Stomach (tissue), 9 donors: ENCODE data around the gene SLC25A13. TPM values are rescaled to one million over a fixed set of nuclear protein-coding genes. Genes with fewer than 3 reads are reported as not detected.
A peak's percentile ranks its signal among the peaks of the same experiment; 100 is the strongest.

Experiments
- DNase-seq, 2 donors: peaks; one replicate each; pipeline versions ENCODE4 v3.0.0 to v3.0.0-alpha.2; 2013 to 2019
- H3K27ac ChIP-seq, 5 donors: fragments of 200-600 bp in 4 of 5; sonication (generic) in 4 of 5; one replicate each; pipeline ENCODE4 v1.5.1; 2013 to 2019; ENCODE audit warnings: mild to moderate bottlenecking in 1 of 5, moderate library complexity in 1 of 5
- H3K27me3 ChIP-seq, 3 donors: fragments of 200-600 bp; sonication (generic); one replicate each; pipeline ENCODE4 v1.5.1; 2017 to 2019; ENCODE audit warnings: mixed run types in 1 of 3
- H3K36me3 ChIP-seq, 4 donors: fragments of 200-600 bp; sonication (generic); 1 replicate in 3 of 4; 2 replicates in 1 of 4; pipeline ENCODE4 v1.5.1; 2016 to 2019
- H3K4me1 ChIP-seq, 4 donors: fragments of 200-600 bp; sonication (generic); one replicate each; pipeline ENCODE4 v1.5.1; 2016 to 2019
- H3K4me3 ChIP-seq, 4 donors: fragments of 200-600 bp; sonication (generic) in 3 of 4; one replicate each; pipeline ENCODE4 v1.5.1; 2016 to 2019; ENCODE audit warnings: mild to moderate bottlenecking in 1 of 4
- H3K9me3 ChIP-seq, 4 donors: fragments of 200-600 bp; sonication (generic); one replicate each; pipeline ENCODE4 v1.5.1; 2016 to 2019
- CTCF ChIP-seq, 7 experiments: fragments of 450-650 bp in 4 of 7; fragments of 200-600 bp in 3 of 7; sonication (generic) in 3 of 7; IDR thresholded peaks; one replicate each; pipeline ENCODE4 v1.5.1; 2016 to 2019; ENCODE audit warnings: antibody characterized with exemption in 7 of 7, control low read depth in 2 of 7, mild to moderate bottlenecking in 1 of 7
- EP300 ChIP-seq: sonication (generic); formaldehyde crosslinking; IDR thresholded peaks from one replicate; pipeline ENCODE4 v1.6.1; 2017; ENCODE audit warnings: antibody characterized with exemption
- POLR2A ChIP-seq, 4 donors: fragments of 450-650 bp; IDR thresholded peaks; one replicate each; pipeline ENCODE4 v1.6.1; 2016; ENCODE audit warnings: antibody characterized with exemption in 4 of 4, control low read depth in 2 of 4, mild to moderate bottlenecking in 1 of 4, moderate library complexity in 1 of 4
- POLR2AphosphoS5 ChIP-seq, 3 donors: sonication (generic); formaldehyde crosslinking; IDR thresholded peaks; one replicate each; pipeline ENCODE4 v1.6.1; 2016; ENCODE audit warnings: antibody characterized with exemption in 3 of 3
- WGBS, 5 donors: extraction: QIAGEN DNeasy Blood & Tissue Kit in 3 of 5; methylation state at CpG; one replicate each; pipeline versions ENCODE4 v1.1.5 to v1.1.7; 2013 to 2018; 5-methylcytosine and 5-hydroxymethylcytosine counted together
- intact Hi-C: fragments of 100-400 bp; cut with DNase I; formaldehyde crosslinking; loops from one replicate; pipeline ENCODE4 v1.15.1; 2023; ENCODE audit warnings: low total_unique reads
- polyA plus RNA-seq, 3 donors: library from polyadenylated mRNA; stranded (reverse); fragments of 200-250 nt; gene quantifications; one replicate each; pipeline ENCODE4 v1.2.3, GENCODE V29; 2013
- total RNA-seq, 5 donors: library from RNA; depleted of rRNA; stranded (reverse); fragments of >200 nt; gene quantifications; one replicate each; pipeline versions ENCODE4 v1.1.0 to v1.2.3, GENCODE V29; 2014 to 2016
- donor health status: healthy with polysubstance abuse.
- donor health status: Bipolar disorder and iron deficiency.
- donor health status: healthy.

SLC25A13 gene
- total and polyA plus RNA-seq, 8 donors, result 4.1 to 72.0 (median 12.0) TPM

GRCh38 chr7:96135241-96135640 lies 186.7 kb downstream of the SLC25A13 start:
- no peak overlapping the region for H3K27ac ChIP-seq
- no peak for TF ChIP-seq CTCF (IDR thresholded peaks at IDR 0.05)
- TF ChIP-seq POLR2A (IDR thresholded peaks at IDR 0.05), result no peak
- H3K36me3 ChIP-seq, result peaks cover 0 to 56% (median 44%) of the 10 kb centered on the region in 4 donors
- no peaks in the 10 kb centered on the region for H3K9me3 ChIP-seq
- intact Hi-C loops, result no loop called here
- H3K4me1 ChIP-seq, result no peaks in the 10 kb centered on the region
- H3K27me3 ChIP-seq, result no peaks in the 10 kb centered on the region
- WGBS, 5 donors, result 66 to 98% (median 98%) methylated on average over 2 of the region's 2 CpGs
- DNase-seq, result peak in 1 of 2 donors; percentile 11
- H3K4me3 ChIP-seq, result no peak overlapping the region

- Histone ChIP-seq H3K4me3 (no peak overlapping the region), H3K9me3 (no peaks in the 10 kb centered on the region), H3K36me3 (peaks cover 0 to 57% (median 47%) of the 10 kb centered on the region in 4 donors), H3K27me3 (no peaks in the 10 kb centered on the region), H3K27ac (no peak overlapping the region), H3K4me1 (no peaks in the 10 kb centered on the region)
- no peak for TF ChIP-seq POLR2AphosphoS5 (IDR thresholded peaks at IDR 0.05)
- no peak for TF ChIP-seq CTCF (IDR thresholded peaks at IDR 0.05)
- no peak for TF ChIP-seq EP300
- TF ChIP-seq POLR2A (IDR thresholded peaks at IDR 0.05), result no peak
- WGBS, 5 donors, result 89 to 100% (median 93%) methylated on average over 3 of the region's 3 CpGs
- DNase-seq, result no peak
- intact Hi-C loops, result no loop called here
Observed at GRCh38 chr7:96131525-96131924, 190.4 kb downstream of the SLC25A13 start.

- no peak overlapping the region for H3K27ac ChIP-seq
- H3K9me3 ChIP-seq, result no peaks in the 10 kb centered on the region
- H3K4me3 ChIP-seq, result no peak overlapping the region
- H3K36me3 ChIP-seq, result peaks cover 0 to 43% (median 33%) of the 10 kb centered on the region in 4 donors
- no peaks in the 10 kb centered on the region for H3K4me1 ChIP-seq
- TF ChIP-seq POLR2A (IDR thresholded peaks at IDR 0.05) (no peak), EP300 (no peak), POLR2AphosphoS5 (IDR thresholded peaks at IDR 0.05) (no peak)
- H3K27me3 ChIP-seq, result no peaks in the 10 kb centered on the region
- 68 to 93% (median 90%) methylated on average over 2 of the region's 2 CpGs for WGBS, 5 donors
- intact Hi-C loops, result no loop called here
- DNase-seq, result no peak
Observed at GRCh38 chr7:96127746-96128145, 194.2 kb downstream of the SLC25A13 start.

- Histone ChIP-seq H3K4me3 (no peak overlapping the region), H3K4me1 (no peaks in the 10 kb centered on the region), H3K27ac (no peak overlapping the region), H3K27me3 (no peaks in the 10 kb centered on the region), H3K9me3 (no peaks in the 10 kb centered on the region), H3K36me3 (peaks cover 4 to 50% (median 35%) of the 10 kb centered on the region in 4 donors)
- no peak for TF ChIP-seq POLR2A (IDR thresholded peaks at IDR 0.05)
- TF ChIP-seq POLR2AphosphoS5 (IDR thresholded peaks at IDR 0.05), result no peak
- TF ChIP-seq CTCF (IDR thresholded peaks at IDR 0.05), result no peak
- TF ChIP-seq EP300, result no peak
- no peak for DNase-seq
- intact Hi-C loops, result no loop called here
Observed at GRCh38 chr7:96126382-96126781, 195.5 kb downstream of the SLC25A13 start.

- Histone ChIP-seq H3K4me1 (peaks cover 0 to 5% (median 0%) of the 10 kb centered on the region in 4 donors), H3K4me3 (no peak overlapping the region), H3K36me3 (peaks cover 8 to 45% (median 37%) of the 10 kb centered on the region in 4 donors), H3K27ac (no peak overlapping the region), H3K27me3 (no peaks in the 10 kb centered on the region), H3K9me3 (no peaks in the 10 kb centered on the region)
- 92 to 96% (median 94%) methylated on average over 2 of the region's 2 CpGs for WGBS, 5 donors
- no peak for DNase-seq
- intact Hi-C loops, result no loop called here
- TF ChIP-seq POLR2A (IDR thresholded peaks at IDR 0.05) (no peak), POLR2AphosphoS5 (IDR thresholded peaks at IDR 0.05) (no peak), EP300 (no peak), CTCF (IDR thresholded peaks at IDR 0.05) (no peak)
Observed at GRCh38 chr7:96122746-96123145, 199.2 kb downstream of the SLC25A13 start.
